Suprapubic skin (tissue), 4 donors: ENCODE measurements around the gene VKORC1L1. TPM values are rescaled to one million over a fixed set of nuclear protein-coding genes. Genes with fewer than 3 reads are reported as not detected.

Experiments used
- DNase-seq, 2 donors: peaks; one replicate each; pipeline ENCODE4 v3.0.0-alpha.2; 2019; ENCODE audit warnings: low spot score in 2 of 2
- H3K27ac ChIP-seq: fragments of 200-600 bp; sonication (generic); one replicate; pipeline ENCODE4 v1.5.1; 2019
- H3K27me3 ChIP-seq: fragments of 200-600 bp; sonication (generic); one replicate; pipeline ENCODE4 v1.5.1; 2019
- H3K36me3 ChIP-seq: fragments of 200-600 bp; sonication (generic); one replicate; pipeline ENCODE4 v1.5.1; 2019
- H3K4me1 ChIP-seq: fragments of 200-600 bp; sonication (generic); one replicate; pipeline ENCODE4 v1.5.1; 2019
- H3K4me3 ChIP-seq: fragments of 200-600 bp; sonication (generic); one replicate; pipeline ENCODE4 v1.5.1; 2019; ENCODE audit warnings: mild to moderate bottlenecking
- H3K9me3 ChIP-seq: fragments of 200-600 bp; sonication (generic); one replicate; pipeline ENCODE4 v1.5.1; 2019
- EP300 ChIP-seq: sonication (generic); formaldehyde crosslinking; IDR thresholded peaks from one replicate; pipeline ENCODE4 v1.6.1; 2017; ENCODE audit warnings: antibody characterized with exemption
- POLR2A ChIP-seq, 2 donors: fragments of 450-650 bp; IDR thresholded peaks; one replicate each; pipeline ENCODE4 v1.6.1; 2017; ENCODE audit warnings: antibody characterized with exemption in 2 of 2, mild to moderate bottlenecking in 2 of 2, moderate library complexity in 2 of 2
- POLR2AphosphoS5 ChIP-seq, 3 donors: sonication (generic); formaldehyde crosslinking; IDR thresholded peaks; one replicate each; pipeline ENCODE4 v1.6.1; 2017; ENCODE audit warnings: antibody characterized with exemption in 3 of 3
- whole genome bisulfite sequencing: methylation state at CpG from one replicate; pipeline ENCODE4 v1.1.5; 2018; 5-methylcytosine and 5-hydroxymethylcytosine counted together
- total RNA-seq, 4 donors: library from RNA; depleted of rRNA; stranded (reverse); fragments of >200 nt; gene quantifications; one replicate each; pipeline ENCODE4 v1.1.0, GENCODE V29; 2016
- TF ChIP-seq, protein P1 (sequence below), 2 donors: fragments of 200-600 bp in 1 of 2; fragments of 450-650 bp in 1 of 2; sonication (generic) in 1 of 2; IDR thresholded peaks; one replicate each; pipeline ENCODE4 v1.5.1; 2016 to 2019; ENCODE audit warnings: antibody characterized with exemption in 2 of 2, mild to moderate bottlenecking in 1 of 2, moderate library complexity in 1 of 2

VKORC1L1 gene
- total RNA-seq, 4 donors from 2014 or later: 21.5 to 27.6 (median 24.2) TPM

DNA sequence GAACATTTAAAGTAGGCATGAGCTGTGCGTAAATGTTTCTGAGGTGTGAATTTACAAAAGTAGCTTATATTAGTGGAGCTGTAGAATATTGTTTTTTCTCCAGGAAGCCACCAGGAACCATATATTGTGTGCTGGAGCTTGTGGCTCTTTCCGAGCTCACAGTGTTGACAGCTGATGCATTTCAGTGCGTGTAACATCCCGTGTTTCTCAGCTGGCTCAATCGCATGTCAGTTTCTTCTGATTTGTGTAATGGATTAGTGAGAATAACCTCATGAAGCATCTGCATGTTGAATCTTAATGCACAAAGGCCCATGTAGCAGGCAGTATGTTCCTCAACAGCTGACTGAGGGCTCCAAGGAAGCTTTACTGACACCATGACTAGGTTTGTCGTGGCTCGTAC lies 39.4 kb downstream of the VKORC1L1 start:
- H3K36me3 ChIP-seq: no peaks in the 10 kb centered on the region
- DNase-seq: no peak
- peaks cover 3% of the 10 kb centered on the region for H3K4me1 ChIP-seq
- 95% methylated on average over 7 of the region's 7 CpGs for WGBS
- no peaks in the 10 kb centered on the region for H3K27me3 ChIP-seq
- no peaks in the 10 kb centered on the region for H3K9me3 ChIP-seq
- H3K4me3 ChIP-seq: no peak overlapping the region
- TF ChIP-seq POLR2AphosphoS5 (IDR thresholded peaks at IDR 0.05) (no peak), POLR2A (IDR thresholded peaks at IDR 0.05) (no peak), EP300 (no peak)
- TF ChIP-seq, protein P1, sequence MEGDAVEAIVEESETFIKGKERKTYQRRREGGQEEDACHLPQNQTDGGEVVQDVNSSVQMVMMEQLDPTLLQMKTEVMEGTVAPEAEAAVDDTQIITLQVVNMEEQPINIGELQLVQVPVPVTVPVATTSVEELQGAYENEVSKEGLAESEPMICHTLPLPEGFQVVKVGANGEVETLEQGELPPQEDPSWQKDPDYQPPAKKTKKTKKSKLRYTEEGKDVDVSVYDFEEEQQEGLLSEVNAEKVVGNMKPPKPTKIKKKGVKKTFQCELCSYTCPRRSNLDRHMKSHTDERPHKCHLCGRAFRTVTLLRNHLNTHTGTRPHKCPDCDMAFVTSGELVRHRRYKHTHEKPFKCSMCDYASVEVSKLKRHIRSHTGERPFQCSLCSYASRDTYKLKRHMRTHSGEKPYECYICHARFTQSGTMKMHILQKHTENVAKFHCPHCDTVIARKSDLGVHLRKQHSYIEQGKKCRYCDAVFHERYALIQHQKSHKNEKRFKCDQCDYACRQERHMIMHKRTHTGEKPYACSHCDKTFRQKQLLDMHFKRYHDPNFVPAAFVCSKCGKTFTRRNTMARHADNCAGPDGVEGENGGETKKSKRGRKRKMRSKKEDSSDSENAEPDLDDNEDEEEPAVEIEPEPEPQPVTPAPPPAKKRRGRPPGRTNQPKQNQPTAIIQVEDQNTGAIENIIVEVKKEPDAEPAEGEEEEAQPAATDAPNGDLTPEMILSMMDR (IDR thresholded peaks at IDR 0.05): no peak
- no peak overlapping the region for H3K27ac ChIP-seq

GRCh38 chr7:65915921-65916657 lies 43.2 kb downstream of the VKORC1L1 start:
- no peak for TF ChIP-seq POLR2AphosphoS5 (IDR thresholded peaks at IDR 0.05)
- no peaks in the 10 kb centered on the region for H3K27me3 ChIP-seq
- no peaks in the 10 kb centered on the region for H3K36me3 ChIP-seq
- no peak overlapping the region for H3K27ac ChIP-seq
- 91% methylated on average over 8 of the region's 8 CpGs for WGBS
- no peak overlapping the region for H3K4me3 ChIP-seq
- DNase-seq: no peak
- no peaks in the 10 kb centered on the region for H3K9me3 ChIP-seq
- H3K4me1 ChIP-seq: no peaks in the 10 kb centered on the region

DNA sequence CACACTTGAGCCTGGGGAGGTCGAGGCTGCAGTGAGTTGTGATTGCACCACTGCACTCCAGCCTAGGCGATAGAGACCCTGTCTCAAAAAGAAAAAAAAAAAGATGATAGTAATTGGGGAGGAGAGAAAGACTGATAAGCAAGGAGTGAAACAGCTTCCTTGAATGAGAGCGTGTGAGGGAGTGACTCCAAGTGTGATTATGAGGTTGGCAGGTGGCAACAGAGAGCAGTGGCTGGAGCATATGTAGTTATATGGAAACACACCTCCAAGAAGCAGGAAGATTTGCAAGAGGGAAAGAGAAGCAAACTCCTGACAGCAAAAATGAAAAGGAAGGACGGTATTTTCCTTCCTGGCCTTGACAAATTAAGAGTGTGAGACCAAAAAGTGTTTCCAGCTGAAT lies 50.4 kb downstream of the VKORC1L1 start:
- no peaks in the 10 kb centered on the region for H3K27me3 ChIP-seq
- no peak for TF ChIP-seq EP300
- TF ChIP-seq POLR2AphosphoS5 (IDR thresholded peaks at IDR 0.05): no peak
- no peak for TF ChIP-seq POLR2A (IDR thresholded peaks at IDR 0.05)
- no peaks in the 10 kb centered on the region for H3K4me1 ChIP-seq
- H3K36me3 ChIP-seq: no peaks in the 10 kb centered on the region
- 94% methylated on average over 4 of the region's 4 CpGs for WGBS
- H3K4me3 ChIP-seq: no peak overlapping the region
- no peak for DNase-seq
- no peak overlapping the region for H3K27ac ChIP-seq
- H3K9me3 ChIP-seq: no peaks in the 10 kb centered on the region

GRCh38 chr7:65924193-65924592 lies 51.3 kb downstream of the VKORC1L1 start:
- no peaks in the 10 kb centered on the region for H3K27me3 ChIP-seq
- no peaks in the 10 kb centered on the region for H3K9me3 ChIP-seq
- 82% methylated on average over 4 of the region's 4 CpGs for WGBS
- H3K4me3 ChIP-seq: no peak overlapping the region
- TF ChIP-seq EP300: no peak
- TF ChIP-seq, protein P1 (IDR thresholded peaks at IDR 0.05): no peak
- no peak for TF ChIP-seq POLR2AphosphoS5 (IDR thresholded peaks at IDR 0.05)
- no peak for TF ChIP-seq POLR2A (IDR thresholded peaks at IDR 0.05)
- no peak for DNase-seq
- no peak overlapping the region for H3K27ac ChIP-seq
- H3K36me3 ChIP-seq: no peaks in the 10 kb centered on the region
- no peaks in the 10 kb centered on the region for H3K4me1 ChIP-seq

DNA sequence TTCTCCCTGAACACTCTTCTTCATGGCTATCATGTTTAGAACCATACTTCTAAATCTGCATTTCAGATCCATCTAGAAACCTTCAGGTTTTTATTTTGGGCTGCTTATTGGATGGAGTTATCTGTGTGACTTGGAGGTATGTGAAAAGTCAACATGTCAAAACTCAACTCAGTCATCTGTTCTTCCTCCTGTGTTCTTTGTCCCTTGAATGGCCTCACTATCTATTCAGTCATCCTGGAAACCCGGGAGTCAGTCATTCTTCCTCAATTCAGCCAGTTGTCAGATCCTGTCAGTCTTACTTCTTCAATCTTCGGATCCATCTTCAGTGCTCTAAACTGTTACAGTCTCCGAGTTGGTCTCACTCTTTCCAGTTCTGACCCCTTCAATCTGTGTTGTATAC lies 52.2 kb downstream of the VKORC1L1 start:
- TF ChIP-seq POLR2A (IDR thresholded peaks at IDR 0.05) (no peak), POLR2AphosphoS5 (IDR thresholded peaks at IDR 0.05) (no peak), EP300 (no peak)
- TF ChIP-seq, protein P1 (IDR thresholded peaks at IDR 0.05): no peak
- WGBS: 56% methylated on average over 3 of the region's 3 CpGs
- Histone ChIP-seq H3K36me3 (no peaks in the 10 kb centered on the region), H3K27me3 (no peaks in the 10 kb centered on the region), H3K4me3 (no peak overlapping the region), H3K9me3 (no peaks in the 10 kb centered on the region), H3K27ac (no peak overlapping the region), H3K4me1 (no peaks in the 10 kb centered on the region)
- DNase-seq: no peak

DNA sequence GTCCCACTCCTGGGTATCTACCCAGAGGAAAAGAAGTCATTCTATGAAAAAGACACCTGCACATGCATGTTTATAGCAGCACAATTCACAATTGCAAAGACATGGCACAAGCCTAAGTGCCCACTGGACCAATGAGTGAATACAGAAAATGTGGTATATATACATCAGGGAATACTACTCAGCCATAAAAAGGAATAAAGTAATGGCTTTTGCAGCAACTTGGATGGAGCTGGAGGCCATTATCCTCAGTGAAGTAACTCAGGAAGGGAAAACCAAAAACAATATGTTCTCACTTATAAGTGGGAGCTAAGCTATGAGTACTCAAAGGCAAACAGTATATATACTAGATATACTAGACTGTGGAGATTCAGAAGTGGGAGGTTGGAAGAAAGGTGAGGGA lies 53.7 kb downstream of the VKORC1L1 start:
- no peaks in the 10 kb centered on the region for H3K4me1 ChIP-seq
- no peak for DNase-seq

More for the DNA sequence above, 53.7 kb downstream of the VKORC1L1 start:
- TF ChIP-seq, protein P1 (IDR thresholded peaks at IDR 0.05): no peak
- TF ChIP-seq POLR2A (IDR thresholded peaks at IDR 0.05) (no peak), POLR2AphosphoS5 (IDR thresholded peaks at IDR 0.05) (no peak), EP300 (no peak)
- Histone ChIP-seq H3K36me3 (no peaks in the 10 kb centered on the region), H3K27ac (no peak overlapping the region), H3K27me3 (no peaks in the 10 kb centered on the region), H3K4me3 (no peak overlapping the region), H3K9me3 (no peaks in the 10 kb centered on the region)
